GM21737 (cell line): ENCODE measurements around the gene KLHDC4.
"Not testable (repeated sequence)": the region's sequence is repeated elsewhere in the genome, so short reads cannot be mapped to it uniquely, and the experiment has no call there.

ENCODE experiments used
- ATAC-seq: cut with Tn5 transposase; IDR thresholded peaks from one replicate; pipeline ENCODE4 v1.9.1; 2021; ENCODE audit warnings: mild to moderate bottlenecking, moderate library complexity; ENCODE audit not compliant: unreplicated experiment

KLHDC4 gene

GRCh38 chr16:87765776-87766484 is at the start of gene KLHDC4:
Gene KLHDC4, minus strand, starts transcription at chr16:87765986. Its CDS starts 96 bp downstream, at chr16:87765890.
- ATAC-seq = peak; percentile 79

- ATAC-seq = no peak
Observed at GRCh38 chr16:87815567-87815966, 49.8 kb upstream of the KLHDC4 start.

- no peak for ATAC-seq
Observed at GRCh38 chr16:87812200-87812656, 46.4 kb upstream of the KLHDC4 start.

- ATAC-seq = not testable (repeated sequence)
Observed at GRCh38 chr16:87811454-87811853, 45.7 kb upstream of the KLHDC4 start.

GRCh38 chr16:87809150-87809902 is 43.5 kb upstream of the KLHDC4 start:
- ATAC-seq = peak; percentile 48

GRCh38 chr16:87808108-87808507 is 42.3 kb upstream of the KLHDC4 start:
- ATAC-seq = no peak

- no peak for ATAC-seq
Observed at GRCh38 chr16:87806641-87807546, 41.1 kb upstream of the KLHDC4 start.

- ATAC-seq = no peak
Observed at GRCh38 chr16:87806261-87806640, 40.5 kb upstream of the KLHDC4 start.

GRCh38 chr16:87803385-87803784 is 37.6 kb upstream of the KLHDC4 start:
- no peak for ATAC-seq

- no peak for ATAC-seq
Observed at GRCh38 chr16:87802670-87803069, 36.9 kb upstream of the KLHDC4 start.

- ATAC-seq = no peak
Observed at GRCh38 chr16:87801679-87802259, 36.0 kb upstream of the KLHDC4 start.

- no peak for ATAC-seq
Observed at GRCh38 chr16:87800497-87800896, 34.7 kb upstream of the KLHDC4 start.

- no peak for ATAC-seq
Observed at GRCh38 chr16:87795336-87795735, 29.6 kb upstream of the KLHDC4 start.

GRCh38 chr16:87794485-87795078 is 28.8 kb upstream of the KLHDC4 start:
- no peak for ATAC-seq

GRCh38 chr16:87792205-87792565 is 26.4 kb upstream of the KLHDC4 start:
- ATAC-seq = no peak

GRCh38 chr16:87791295-87792204 is 25.8 kb upstream of the KLHDC4 start:
- ATAC-seq = no peak

GRCh38 chr16:87790292-87791100 is 24.7 kb upstream of the KLHDC4 start:
- no peak for ATAC-seq

GRCh38 chr16:87789437-87790291 is 23.9 kb upstream of the KLHDC4 start:
- ATAC-seq = no peak
